Gastrocnemius medialis (tissue), 4 donors: Measurements from ENCODE around the gene ADRA2C. TPM values are rescaled to one million over a fixed set of nuclear protein-coding genes. Genes with fewer than 3 reads are reported as not detected.

Source experiments
- ATAC-seq, 2 donors: fragments of 150-250 bp; one replicate each; pipeline ENCODE4 v1.9.1; 2016
- DNase-seq, 2 donors: peaks; one replicate each; pipeline ENCODE4 v3.0.0-alpha.2; 2019
- H3K27ac ChIP-seq, 4 donors: fragments of 200-600 bp; sonication (generic); 1 replicate in 1 of 4; 2 replicates in 3 of 4; pipeline ENCODE4 v1.5.1; 2016 to 2018; ENCODE audit warnings: mild to moderate bottlenecking in 2 of 4, moderate library complexity in 1 of 4
- H3K27me3 ChIP-seq, 3 donors: fragments of 200-600 bp; sonication (generic) in 2 of 3; 1 replicate in 1 of 3; 2 replicates in 2 of 3; pipeline versions ENCODE4 v1.5.1 to v1.6.0; 2016 to 2019; ENCODE audit warnings: mild to moderate bottlenecking in 1 of 3, moderate library complexity in 1 of 3
- H3K36me3 ChIP-seq, 2 donors: fragments of 200-600 bp; sonication (generic) in 1 of 2; one replicate each; pipeline ENCODE4 v1.5.1; 2017 to 2018
- H3K4me1 ChIP-seq, 2 donors: fragments of 200-600 bp; sonication (generic) in 1 of 2; one replicate each; pipeline ENCODE4 v1.5.1; 2016 to 2017; ENCODE audit warnings: mild to moderate bottlenecking in 2 of 2
- H3K4me3 ChIP-seq, 4 donors: fragments of 200-600 bp; sonication (generic) in 3 of 4; 1 replicate in 1 of 4; 2 replicates in 3 of 4; pipeline ENCODE4 v1.5.1; 2016 to 2019; ENCODE audit warnings: mild to moderate bottlenecking in 2 of 4
- H3K9me3 ChIP-seq, 3 donors: fragments of 200-600 bp; sonication (generic) in 2 of 3; 1 replicate in 1 of 3; 2 replicates in 2 of 3; pipeline ENCODE4 v1.5.1; 2016 to 2019
- CTCF ChIP-seq, 5 experiments: fragments of 450-650 bp in 3 of 5; fragments of 200-600 bp in 2 of 5; sonication (generic) in 2 of 5; IDR thresholded peaks in 4 of 5; conservative IDR thresholded peaks in 1 of 5; 1 replicate in 4 of 5; 2 replicates in 1 of 5; pipeline ENCODE4 v1.5.1; 2016 to 2019; ENCODE audit warnings: antibody characterized with exemption in 5 of 5, mild to moderate bottlenecking in 3 of 5, moderate library complexity in 3 of 5
- POLR2A ChIP-seq, 2 donors: fragments of 450-650 bp; IDR thresholded peaks; one replicate each; pipeline ENCODE4 v1.6.1; 2017; ENCODE audit warnings: antibody characterized with exemption in 2 of 2, mild to moderate bottlenecking in 2 of 2, moderate library complexity in 2 of 2
- in situ Hi-C, 4 donors: fragments of 200-750 bp; cut with MboI; loops; one replicate each; pipeline versions ENCODE4 v1.15.0 to v1.8.0; 2017; ENCODE audit warnings: low sequenced_read_pairs in 4 of 4
- intact Hi-C: fragments of 100-400 bp; cut with DNase I; formaldehyde crosslinking; loops from one replicate; pipeline ENCODE4 v1.15.1; 2023; ENCODE audit warnings: low total_unique reads
- total RNA-seq, 4 donors: library from RNA; depleted of rRNA; stranded (reverse); fragments of >200 nt; gene quantifications; one replicate each; pipeline versions ENCODE4 v1.1.0 to v1.2.3, GENCODE V29; 2016

ADRA2C gene
- total RNA-seq, 4 donors from 2014 or later, result 2.5 to 7.9 (median 4.8) TPM

GRCh38 chr4:3816983-3817960 lies 51.1 kb downstream of the ADRA2C start:
- in situ Hi-C loops (no loop called here), intact Hi-C loops (no loop called here)
- Histone ChIP-seq H3K9me3 (peaks cover 0 to 3% (median 0%) of the 10 kb centered on the region in 3 donors), H3K36me3 (no peaks in the 10 kb centered on the region), H3K4me3 (no peak overlapping the region), H3K27me3 (peaks cover 0 to 7% (median 6%) of the 10 kb centered on the region in 3 donors), H3K4me1 (no peaks in the 10 kb centered on the region), H3K27ac (no peak overlapping the region)
- DNase-seq, result no peak
- TF ChIP-seq CTCF (IDR thresholded peaks at IDR 0.05 in 4 of 5, conservative IDR thresholded peaks at IDR 0.05 in 1 of 5), result no peak
- no peak for TF ChIP-seq POLR2A (IDR thresholded peaks at IDR 0.05)
- ATAC-seq, result no peak

Other genes with a start within 250 kb of the ADRA2C start
- gene LRPAP1, start 234.0 kb upstream of the ADRA2C start, total RNA-seq, result 100 to 1,000 TPM in 2 of 4 donors, 10 to 100 TPM in 2; 65.0 to 131 (median 100) TPM